Breast epithelium (tissue), 4 donors: Measurements from ENCODE around the gene RNF121. TPM values are rescaled to one million over a fixed set of nuclear protein-coding genes. Genes with fewer than 3 reads are reported as not detected.
A peak's percentile ranks its signal among the peaks of the same experiment; 100 is the strongest.

ENCODE experiments used
- DNase-seq, 2 donors: peaks; one replicate each; pipeline ENCODE4 v3.0.0-alpha.2; 2019; ENCODE audit warnings: low spot score in 2 of 2
- H3K27ac ChIP-seq, 2 donors: fragments of 200-600 bp; sonication (generic) in 1 of 2; one replicate each; pipeline ENCODE4 v1.5.1; 2016 to 2019; ENCODE audit warnings: mild to moderate bottlenecking in 1 of 2
- H3K27me3 ChIP-seq, 2 donors: fragments of 200-600 bp; sonication (generic) in 1 of 2; one replicate each; pipeline versions ENCODE4 v1.5.1 to v1.6.0; 2017 to 2019; ENCODE audit warnings: control low read depth in 1 of 2, mild to moderate bottlenecking in 1 of 2
- H3K36me3 ChIP-seq: fragments of 200-600 bp; one replicate; pipeline ENCODE4 v1.5.1; 2019
- H3K4me1 ChIP-seq, 2 donors: fragments of 200-600 bp; sonication (generic); one replicate each; pipeline ENCODE4 v1.5.1; 2016 to 2019; ENCODE audit warnings: control low read depth in 1 of 2
- H3K4me3 ChIP-seq, 3 donors: fragments of 200-600 bp; sonication (generic); 1 replicate in 2 of 3; 2 replicates in 1 of 3; pipeline ENCODE4 v1.5.1; 2016 to 2019; ENCODE audit warnings: mild to moderate bottlenecking in 3 of 3, moderate library complexity in 2 of 3
- H3K9me3 ChIP-seq, 2 donors: fragments of 200-600 bp; sonication (generic) in 1 of 2; one replicate each; pipeline ENCODE4 v1.5.1; 2016 to 2019; ENCODE audit warnings: control low read depth in 1 of 2
- CTCF ChIP-seq, 3 donors: fragments of 450-650 bp; IDR thresholded peaks; one replicate each; pipeline ENCODE4 v1.5.1; 2016 to 2017; ENCODE audit warnings: antibody characterized with exemption in 3 of 3, mild to moderate bottlenecking in 3 of 3, moderate library complexity in 3 of 3
- POLR2A ChIP-seq: fragments of 450-650 bp; IDR thresholded peaks from one replicate; pipeline ENCODE4 v1.6.1; 2016; ENCODE audit warnings: antibody characterized with exemption, mild to moderate bottlenecking, moderate library complexity
- POLR2AphosphoS5 ChIP-seq, 3 donors: sonication (generic); formaldehyde crosslinking; IDR thresholded peaks; one replicate each; pipeline ENCODE4 v1.6.1; 2017; ENCODE audit warnings: antibody characterized with exemption in 3 of 3
- intact Hi-C: fragments of 100-400 bp; cut with DNase I; formaldehyde crosslinking; loops from one replicate; pipeline ENCODE4 v1.15.1; 2023; ENCODE audit warnings: low total_unique reads
- total RNA-seq, 3 donors: library from RNA; depleted of rRNA; stranded (reverse); fragments of >200 nt; gene quantifications; one replicate each; pipeline ENCODE4 v1.1.0, GENCODE V29; 2016

The RNF121 gene
- total RNA-seq, 3 donors from 2014 or later = 21.8 to 39.0 (median 37.3) TPM

DNA sequence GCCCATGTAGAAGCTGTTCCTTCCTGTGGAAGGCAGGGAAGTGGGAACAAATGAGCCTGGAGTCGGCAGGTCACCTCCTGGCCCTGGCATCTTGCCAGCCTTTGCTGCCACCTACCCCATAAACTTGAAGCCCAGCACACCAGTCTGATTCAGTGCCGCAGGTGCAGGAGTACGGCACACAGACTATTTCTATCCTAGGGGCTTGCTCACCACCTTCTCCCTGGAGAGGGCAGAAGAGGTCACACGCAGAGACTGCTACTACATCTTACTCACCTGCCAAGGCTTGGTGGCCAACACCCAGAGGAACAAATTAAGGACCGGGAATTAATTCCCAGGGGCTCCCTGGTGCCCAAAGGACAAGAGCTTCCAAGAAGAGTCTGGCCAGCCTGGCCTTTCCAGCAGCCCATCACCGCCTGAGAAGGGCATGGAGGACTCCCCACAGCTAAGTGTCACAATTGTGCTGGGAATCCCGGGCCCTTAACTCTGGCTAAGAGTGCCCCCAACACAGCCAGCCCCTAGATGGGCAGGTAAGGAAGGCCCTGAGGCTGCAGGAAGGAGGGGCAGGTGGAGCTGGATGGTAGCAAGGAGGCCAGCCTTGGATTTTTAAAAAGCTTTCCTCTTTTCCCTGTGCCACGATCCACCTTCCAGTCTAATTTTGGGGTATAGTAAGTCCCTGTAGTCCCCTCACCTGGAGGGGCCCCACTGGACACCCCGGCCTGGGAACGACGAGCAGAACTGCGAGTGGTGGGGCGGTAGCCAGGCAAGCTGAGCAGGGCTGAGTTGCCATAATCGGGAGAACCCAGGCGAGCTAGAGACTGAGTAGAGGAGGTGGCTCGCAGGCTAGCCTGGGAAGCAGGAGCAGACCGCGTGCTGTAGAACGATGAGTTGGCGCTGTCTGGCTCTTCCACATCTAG, 76.8 kb downstream of the RNF121 start:
- DNase-seq = peak in 1 of 2 donors; percentile 50
- Histone ChIP-seq H3K27ac (peak overlapping the region in 1 of 2 donors; percentile 55), H3K36me3 (peaks cover 36% of the 10 kb centered on the region), H3K4me3 (no peak overlapping the region), H3K9me3 (no peaks in the 10 kb centered on the region), H3K27me3 (no peaks in the 10 kb centered on the region), H3K4me1 (no peaks in the 10 kb centered on the region)
- intact Hi-C loops = no loop called here
- TF ChIP-seq POLR2AphosphoS5 (IDR thresholded peaks at IDR 0.05) = no peak
- TF ChIP-seq POLR2A = no peak
- TF ChIP-seq CTCF (IDR thresholded peaks at IDR 0.05) = no peak

GRCh38 chr11:72006309-72007088, 77.7 kb downstream of the RNF121 start:
- intact Hi-C loops = no loop called here
- Histone ChIP-seq H3K4me1 (no peaks in the 10 kb centered on the region), H3K36me3 (peaks cover 36% of the 10 kb centered on the region), H3K27ac (peak overlapping the region in 1 of 2 donors; percentile 55), H3K9me3 (no peaks in the 10 kb centered on the region), H3K27me3 (no peaks in the 10 kb centered on the region), H3K4me3 (no peak overlapping the region)
- DNase-seq = peak in 1 of 2 donors; percentile 20
- TF ChIP-seq CTCF (IDR thresholded peaks at IDR 0.05) (no peak), POLR2A (no peak), POLR2AphosphoS5 (IDR thresholded peaks at IDR 0.05) (no peak)

- H3K36me3 ChIP-seq = peaks cover 36% of the 10 kb centered on the region
- no peaks in the 10 kb centered on the region for H3K27me3 ChIP-seq
- H3K4me1 ChIP-seq = no peaks in the 10 kb centered on the region
- no peak for TF ChIP-seq CTCF (IDR thresholded peaks at IDR 0.05)
- no peak for TF ChIP-seq POLR2AphosphoS5 (IDR thresholded peaks at IDR 0.05)
- TF ChIP-seq POLR2A = no peak
- no peaks in the 10 kb centered on the region for H3K9me3 ChIP-seq
- peak overlapping the region in 1 of 2 donors; percentile 34 for H3K27ac ChIP-seq
- no peak overlapping the region for H3K4me3 ChIP-seq
- DNase-seq = peak in 1 of 2 donors; percentile 39
- intact Hi-C loops = no loop called here
These were observed 78.2 kb downstream of the RNF121 start for GRCh38 chr11:72007089-72007476.

GRCh38 chr11:72007587-72007986, 78.7 kb downstream of the RNF121 start:
- H3K9me3 ChIP-seq = no peaks in the 10 kb centered on the region
- peak overlapping the region in 1 of 2 donors; percentile 34 for H3K27ac ChIP-seq
- TF ChIP-seq POLR2AphosphoS5 (IDR thresholded peaks at IDR 0.05) = no peak
- no peak for TF ChIP-seq CTCF (IDR thresholded peaks at IDR 0.05)
- no peak for TF ChIP-seq POLR2A
- H3K36me3 ChIP-seq = peaks cover 36% of the 10 kb centered on the region
- intact Hi-C loops = no loop called here
- H3K27me3 ChIP-seq = no peaks in the 10 kb centered on the region
- peak in 1 of 2 donors; percentile 40 for DNase-seq
- H3K4me1 ChIP-seq = no peaks in the 10 kb centered on the region
- H3K4me3 ChIP-seq = no peak overlapping the region
